ENCODE data around the gene MMP11.

The MMP11 gene

DNA sequence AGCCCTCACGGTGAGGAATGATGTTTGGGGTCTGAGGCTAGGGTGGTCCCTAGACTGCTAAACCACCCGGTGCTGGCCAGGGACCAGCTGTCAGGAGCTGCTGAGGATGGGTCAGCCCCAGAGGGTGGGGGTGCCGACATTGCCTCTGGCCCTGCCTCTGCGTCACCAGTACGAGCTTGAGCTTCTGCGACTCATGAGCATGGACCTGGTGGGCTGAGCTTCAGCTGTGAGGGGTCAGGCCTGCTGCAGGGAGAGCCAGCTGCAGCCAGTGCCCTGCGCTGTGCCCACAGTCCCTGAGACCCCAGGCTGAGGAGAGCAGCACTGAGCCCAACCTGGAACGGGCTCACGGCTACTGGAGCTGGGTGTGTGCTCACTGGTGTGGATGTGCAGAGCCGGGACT lies 59.1 kb downstream of the MMP11 start:
- Histone ChIP-seq H3K4me3 (ENCODE audit: low read depth in 1 of 2, low read length in 1 of 2) (no peak overlapping the region), H3K27me3 (no peaks in the 10 kb centered on the region), H3K27ac (no peak overlapping the region), H3K9me3 (no peaks in the 10 kb centered on the region), H3K4me1 (ENCODE audit: control insufficient read depth in 1 of 2, insufficient read depth in 1 of 2, low read depth in 1 of 2, low read length in 1 of 2) (no peaks in the 10 kb centered on the region), H3K36me3 (peaks cover 87% of the 10 kb centered on the region)
- TF ChIP-seq, protein P1, sequence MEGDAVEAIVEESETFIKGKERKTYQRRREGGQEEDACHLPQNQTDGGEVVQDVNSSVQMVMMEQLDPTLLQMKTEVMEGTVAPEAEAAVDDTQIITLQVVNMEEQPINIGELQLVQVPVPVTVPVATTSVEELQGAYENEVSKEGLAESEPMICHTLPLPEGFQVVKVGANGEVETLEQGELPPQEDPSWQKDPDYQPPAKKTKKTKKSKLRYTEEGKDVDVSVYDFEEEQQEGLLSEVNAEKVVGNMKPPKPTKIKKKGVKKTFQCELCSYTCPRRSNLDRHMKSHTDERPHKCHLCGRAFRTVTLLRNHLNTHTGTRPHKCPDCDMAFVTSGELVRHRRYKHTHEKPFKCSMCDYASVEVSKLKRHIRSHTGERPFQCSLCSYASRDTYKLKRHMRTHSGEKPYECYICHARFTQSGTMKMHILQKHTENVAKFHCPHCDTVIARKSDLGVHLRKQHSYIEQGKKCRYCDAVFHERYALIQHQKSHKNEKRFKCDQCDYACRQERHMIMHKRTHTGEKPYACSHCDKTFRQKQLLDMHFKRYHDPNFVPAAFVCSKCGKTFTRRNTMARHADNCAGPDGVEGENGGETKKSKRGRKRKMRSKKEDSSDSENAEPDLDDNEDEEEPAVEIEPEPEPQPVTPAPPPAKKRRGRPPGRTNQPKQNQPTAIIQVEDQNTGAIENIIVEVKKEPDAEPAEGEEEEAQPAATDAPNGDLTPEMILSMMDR (IDR thresholded peaks at IDR 0.05) = no peak

DNA sequence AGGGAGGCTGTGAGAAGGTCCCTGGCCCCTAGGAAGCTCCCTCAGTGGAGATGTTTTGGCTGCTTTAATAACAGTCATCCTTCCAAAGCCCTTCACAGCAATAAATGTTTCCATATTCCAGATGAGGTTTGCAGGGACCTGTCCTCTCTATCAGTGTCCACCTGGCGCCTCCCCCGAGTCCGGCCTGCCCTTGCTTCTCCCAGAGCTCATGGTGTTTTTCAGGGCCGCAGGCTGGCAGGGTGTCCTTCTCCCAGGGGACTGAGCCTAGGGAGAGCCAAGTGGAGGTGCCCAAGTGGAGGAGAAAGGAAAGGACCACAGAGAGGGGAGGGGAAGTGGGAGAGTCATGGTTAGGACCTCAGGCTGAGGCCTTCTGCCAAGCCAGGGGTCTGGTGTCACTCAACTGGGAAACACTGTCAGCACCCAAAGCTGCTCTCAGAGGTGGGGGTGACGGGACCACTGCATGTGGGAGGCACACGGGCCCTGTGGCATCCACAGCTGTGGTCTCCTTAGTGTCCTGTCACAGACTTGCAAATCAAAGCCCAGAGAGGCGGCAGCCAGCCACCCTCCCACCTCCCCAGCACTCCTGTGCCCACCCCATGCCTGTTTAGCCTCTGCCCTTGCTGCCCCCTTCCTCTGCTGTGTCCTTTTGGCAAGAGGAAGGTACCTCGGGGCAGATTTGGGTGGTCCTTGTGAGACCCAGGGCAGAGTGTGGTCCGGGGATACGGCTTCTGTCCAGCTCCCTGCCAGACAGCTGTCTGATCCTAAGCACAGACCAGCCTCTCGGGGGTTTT lies 59.8 kb downstream of the MMP11 start:
- no peaks in the 10 kb centered on the region for H3K9me3 ChIP-seq
- no peak overlapping the region for H3K4me3 ChIP-seq (ENCODE audit: low read depth in 1 of 2, low read length in 1 of 2)
- TF ChIP-seq, protein P1 (IDR thresholded peaks at IDR 0.05) = no peak
- H3K27me3 ChIP-seq = no peaks in the 10 kb centered on the region
- H3K4me1 ChIP-seq (ENCODE audit: control insufficient read depth in 1 of 2, insufficient read depth in 1 of 2, low read depth in 1 of 2, low read length in 1 of 2) = no peaks in the 10 kb centered on the region
- no peak overlapping the region for H3K27ac ChIP-seq
- peaks cover 81% of the 10 kb centered on the region for H3K36me3 ChIP-seq

DNA sequence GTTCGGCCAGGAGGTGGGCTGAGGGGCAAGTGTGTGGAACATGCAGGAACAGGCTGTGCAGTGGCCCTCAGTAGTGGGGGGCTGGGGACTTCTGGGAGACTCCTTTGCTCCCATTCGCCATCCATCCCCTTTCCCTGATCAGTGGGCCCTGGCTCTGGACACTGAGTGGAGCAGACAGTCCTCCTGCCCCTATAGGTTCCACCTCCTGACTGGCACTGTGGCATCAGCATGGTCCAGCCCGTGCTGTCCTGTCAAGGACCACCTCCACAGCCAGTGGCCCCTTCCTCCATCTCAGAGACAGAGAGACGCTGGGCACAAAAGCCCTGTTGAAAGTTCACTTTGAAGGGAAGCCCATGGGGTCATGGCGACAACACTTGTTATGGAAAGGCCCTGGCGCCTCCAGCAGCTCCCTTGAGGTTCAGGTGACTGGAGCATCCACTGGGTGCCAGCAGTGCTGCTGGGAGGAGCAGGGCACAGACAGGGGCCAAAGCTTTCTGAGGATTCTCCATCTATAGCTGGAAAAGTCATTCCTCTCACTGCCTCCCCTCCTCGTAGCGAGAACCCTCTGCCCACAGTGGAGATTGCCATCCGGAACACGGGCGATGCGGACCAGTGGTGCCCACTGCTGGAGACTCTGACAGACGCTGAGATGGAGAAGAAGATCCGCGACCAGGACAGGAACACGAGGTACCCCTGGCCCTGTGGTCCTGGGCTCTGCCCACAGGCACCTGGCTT lies 60.5 kb downstream of the MMP11 start:
- peaks cover 75% of the 10 kb centered on the region for H3K36me3 ChIP-seq
- H3K4me3 ChIP-seq (ENCODE audit: low read depth in 1 of 2, low read length in 1 of 2) = no peak overlapping the region
- TF ChIP-seq, protein P1 (IDR thresholded peaks at IDR 0.05) = no peak
- H3K27ac ChIP-seq = no peak overlapping the region
- H3K4me1 ChIP-seq (ENCODE audit: control insufficient read depth in 1 of 2, insufficient read depth in 1 of 2, low read depth in 1 of 2, low read length in 1 of 2) = peaks cover 4 to 6% of the 10 kb centered on the region in 2 experiments
- no peaks in the 10 kb centered on the region for H3K27me3 ChIP-seq
- no peaks in the 10 kb centered on the region for H3K9me3 ChIP-seq

All from neutrophil (primary cell).